Uterus (tissue), 2 donors: ENCODE results near the gene PITPNM3.

Source experiments
- POLR2A ChIP-seq, 2 donors: fragments of 450-650 bp; IDR thresholded peaks; one replicate each; pipeline ENCODE4 v1.6.1; 2016; ENCODE audit warnings: antibody characterized with exemption in 2 of 2, mild to moderate bottlenecking in 1 of 2, moderate library complexity in 1 of 2
- TF ChIP-seq, protein P1 (sequence below), 4 experiments: fragments of 200-600 bp in 2 of 4; fragments of 450-650 bp in 2 of 4; sonication (generic) in 2 of 4; IDR thresholded peaks; one replicate each; pipeline ENCODE4 v1.5.1; 2016 to 2019; ENCODE audit warnings: antibody characterized with exemption in 4 of 4, mild to moderate bottlenecking in 2 of 4, moderate library complexity in 1 of 4

GRCh38 chr17:6554342-6554741 is 2.0 kb downstream of the PITPNM3 start:
- no peak for TF ChIP-seq POLR2A (IDR thresholded peaks at IDR 0.05)
- TF ChIP-seq, protein P1, sequence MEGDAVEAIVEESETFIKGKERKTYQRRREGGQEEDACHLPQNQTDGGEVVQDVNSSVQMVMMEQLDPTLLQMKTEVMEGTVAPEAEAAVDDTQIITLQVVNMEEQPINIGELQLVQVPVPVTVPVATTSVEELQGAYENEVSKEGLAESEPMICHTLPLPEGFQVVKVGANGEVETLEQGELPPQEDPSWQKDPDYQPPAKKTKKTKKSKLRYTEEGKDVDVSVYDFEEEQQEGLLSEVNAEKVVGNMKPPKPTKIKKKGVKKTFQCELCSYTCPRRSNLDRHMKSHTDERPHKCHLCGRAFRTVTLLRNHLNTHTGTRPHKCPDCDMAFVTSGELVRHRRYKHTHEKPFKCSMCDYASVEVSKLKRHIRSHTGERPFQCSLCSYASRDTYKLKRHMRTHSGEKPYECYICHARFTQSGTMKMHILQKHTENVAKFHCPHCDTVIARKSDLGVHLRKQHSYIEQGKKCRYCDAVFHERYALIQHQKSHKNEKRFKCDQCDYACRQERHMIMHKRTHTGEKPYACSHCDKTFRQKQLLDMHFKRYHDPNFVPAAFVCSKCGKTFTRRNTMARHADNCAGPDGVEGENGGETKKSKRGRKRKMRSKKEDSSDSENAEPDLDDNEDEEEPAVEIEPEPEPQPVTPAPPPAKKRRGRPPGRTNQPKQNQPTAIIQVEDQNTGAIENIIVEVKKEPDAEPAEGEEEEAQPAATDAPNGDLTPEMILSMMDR (IDR thresholded peaks at IDR 0.05): no peak
